GM10248 (cell line): Measurements from ENCODE around the gene ESYT1.

Source experiments
- CTCF ChIA-PET: fragments of 300-600 bp; sonication (Branson Sonifier 250); formaldehyde crosslinking; extraction: SDS; loops from one replicate; lab custom pipeline; 2021; ENCODE audit warnings: antibody characterized with exemption; lab: Yijun Ruan, JAX
- POLR2A ChIA-PET: fragments of 350-650 bp; sonication (Branson Sonifier 250); formaldehyde crosslinking; extraction: SDS; loops from one replicate; lab custom pipeline; 2020; ENCODE audit warnings: antibody characterized with exemption; lab: Yijun Ruan, JAX
- DNase-seq: peaks from one replicate; pipeline ENCODE4 v3.0.0; 2012; ENCODE audit errors: extremely low spot score
- CTCF ChIP-seq: IDR thresholded peaks from 2 replicates; pipeline ENCODE4 v1.5.1; 2012; ENCODE audit warnings: mild to moderate bottlenecking, low read depth; ENCODE audit errors: extremely low read depth, missing control alignments, control extremely low read depth

Gene ESYT1

GRCh38 chr12:56186957-56187356 lies 58.9 kb downstream of the ESYT1 start:
- CTCF ChIA-PET, result interaction anchor here (0.8 to 9.6 kb wide), 8 partner anchors 10 to 63 kb away, joined by 3 to 243 read pairs (median 49); partner anchors contain the start of genes ESYT1, MYL6, RNF41 and ZC3H10
- no peak for TF ChIP-seq CTCF
- POLR2A ChIA-PET, result interaction anchor here (0.6 to 3.0 kb wide), 3 partner anchors 24 to 287 kb away, joined by 3 to 9 read pairs (median 4); no protein-coding TSS in a partner anchor
- no peak for DNase-seq

- POLR2A ChIA-PET, result interaction anchor here (1.1 to 3.0 kb wide), 6 partner anchors 25 to 283 kb away, joined by 3 to 16 read pairs (median 6); partner anchors contain the start of genes RAB5B and ZC3H10
- no peak for DNase-seq
- CTCF ChIA-PET, result interaction anchor here (0.8 to 9.6 kb wide), 20 partner anchors 11 to 449 kb away, joined by 3 to 243 read pairs (median 8); partner anchors contain the start of genes ANKRD52, ESYT1, RNF41 and ZC3H10
- no peak for TF ChIP-seq CTCF
These were observed 60.2 kb downstream of the ESYT1 start for GRCh38 chr12:56188131-56188777.

- peak; percentile 29 for DNase-seq
- ChIA-PET CTCF (interaction anchor here (0.7 to 9.6 kb wide), 42 partner anchors 11 to 449 kb away, joined by 3 to 243 read pairs (median 5); partner anchors contain the start of genes ANKRD52, ESYT1, PA2G4 and PAN2), POLR2A (interaction anchor here (1.0 to 3.0 kb wide), 7 partner anchors 23 to 282 kb away, joined by 3 to 16 read pairs (median 8); partner anchors contain the start of genes ESYT1 and ZC3H10)
- no peak for TF ChIP-seq CTCF
These were observed 60.7 kb downstream of the ESYT1 start for GRCh38 chr12:56188778-56189098.

- CTCF ChIA-PET, result interaction anchor here (0.6 to 9.6 kb wide), 77 partner anchors 11 to 450 kb away, joined by 3 to 243 read pairs (median 4); partner anchors contain the start of genes ANKRD52, ESYT1, IL23A and MYL6
- DNase-seq, result peak; percentile 95
- POLR2A ChIA-PET, result interaction anchor here (0.5 to 3.0 kb wide), 12 partner anchors 22 to 287 kb away, joined by 3 to 16 read pairs (median 6); partner anchors contain the start of genes ESYT1, RNF41 and ZC3H10
- peak; percentile 88 for TF ChIP-seq CTCF
These were observed 61.2 kb downstream of the ESYT1 start, which contains the start of gene SMARCC2 for GRCh38 chr12:56189099-56189917. TSS of gene SMARCC2 (minus strand) at chr12:56189483. CDS start at chr12:56189461, 22 bp downstream.

- peak; percentile 75 for DNase-seq
- no peak for TF ChIP-seq CTCF
- POLR2A ChIA-PET, result interaction anchor here (0.5 to 3.0 kb wide), 10 partner anchors 22 to 286 kb away, joined by 3 to 16 read pairs (median 8); partner anchors contain the start of genes ESYT1, RNF41 and ZC3H10
- CTCF ChIA-PET, result interaction anchor here (0.8 to 9.6 kb wide), 65 partner anchors 10 to 451 kb away, joined by 3 to 243 read pairs (median 5); partner anchors contain the start of genes ANKRD52, ESYT1, IL23A and MYL6
These were observed 62.0 kb downstream of the ESYT1 start for GRCh38 chr12:56189918-56190694.
